Nephron progenitor cell (in vitro differentiated cells): ENCODE results near the gene PAK3.

Experiments
- DNase-seq: peaks from one replicate; pipeline ENCODE4 v3.0.0; 2021
- H3K27ac Mint-ChIP-seq: 2 replicates; pipeline ENCODE4 v1.8.0; 2021; ENCODE audit warnings: mild to moderate bottlenecking, moderate library complexity, mixed read lengths
- H3K27me3 Mint-ChIP-seq: 2 replicates; pipeline ENCODE4 v1.8.0; 2021; ENCODE audit warnings: mild to moderate bottlenecking, low read depth, mixed read lengths; ENCODE audit not compliant: poor library complexity
- H3K36me3 Mint-ChIP-seq: 2 replicates; pipeline ENCODE4 v1.8.0; 2021; ENCODE audit warnings: low read depth, mixed read lengths
- H3K4me1 Mint-ChIP-seq: 2 replicates; pipeline ENCODE4 v1.8.0; 2021; ENCODE audit warnings: mixed read lengths
- H3K4me3 Mint-ChIP-seq: 2 replicates; pipeline ENCODE4 v1.8.0; 2021; ENCODE audit warnings: mild to moderate bottlenecking, moderate library complexity, mixed read lengths
- H3K9me3 Mint-ChIP-seq: 2 replicates; pipeline ENCODE4 v1.8.0; 2021; ENCODE audit warnings: mild to moderate bottlenecking, moderate library complexity, mixed read lengths
- CTCF ChIP-seq: fragments of 200-600 bp; sonication (generic); IDR thresholded peaks from 2 replicates; pipeline ENCODE4 v1.5.0; 2021; ENCODE audit warnings: antibody characterized with exemption

The PAK3 gene

GRCh38 chrX:111123125-111123524, 27.1 kb downstream of the PAK3 start:
- no peaks in the 10 kb centered on the region for H3K9me3 Mint-ChIP-seq
- H3K4me1 Mint-ChIP-seq = no peaks in the 10 kb centered on the region
- no peak for TF ChIP-seq CTCF
- H3K4me3 Mint-ChIP-seq = no peak overlapping the region
- peaks cover 5% of the 10 kb centered on the region for H3K36me3 Mint-ChIP-seq
- H3K27ac Mint-ChIP-seq = no peak overlapping the region
- no peak for DNase-seq
- H3K27me3 Mint-ChIP-seq = no peaks in the 10 kb centered on the region

- Mint-ChIP-seq H3K36me3 (peaks cover 5% of the 10 kb centered on the region), H3K9me3 (no peaks in the 10 kb centered on the region), H3K4me1 (no peaks in the 10 kb centered on the region), H3K27me3 (no peaks in the 10 kb centered on the region), H3K27ac (no peak overlapping the region), H3K4me3 (no peak overlapping the region)
- DNase-seq = no peak
- no peak for TF ChIP-seq CTCF
Measured at GRCh38 chrX:111123606-111124179, 27.7 kb downstream of the PAK3 start.

GRCh38 chrX:111124418-111124817, 28.4 kb downstream of the PAK3 start:
- Mint-ChIP-seq H3K36me3 (peaks cover 5% of the 10 kb centered on the region), H3K27ac (no peak overlapping the region), H3K27me3 (peaks cover 2% of the 10 kb centered on the region), H3K4me3 (no peak overlapping the region), H3K9me3 (no peaks in the 10 kb centered on the region), H3K4me1 (no peaks in the 10 kb centered on the region)
- TF ChIP-seq CTCF = no peak
- DNase-seq = no peak

GRCh38 chrX:111127038-111127437, 31.0 kb downstream of the PAK3 start:
- H3K9me3 Mint-ChIP-seq = no peaks in the 10 kb centered on the region
- H3K4me3 Mint-ChIP-seq = no peak overlapping the region
- H3K36me3 Mint-ChIP-seq = peaks cover 5% of the 10 kb centered on the region
- no peak for TF ChIP-seq CTCF
- no peaks in the 10 kb centered on the region for H3K4me1 Mint-ChIP-seq
- peaks cover 3% of the 10 kb centered on the region for H3K27me3 Mint-ChIP-seq
- no peak for DNase-seq
- H3K27ac Mint-ChIP-seq = no peak overlapping the region

- TF ChIP-seq CTCF = no peak
- Mint-ChIP-seq H3K4me3 (no peak overlapping the region), H3K4me1 (no peaks in the 10 kb centered on the region), H3K27me3 (peaks cover 3% of the 10 kb centered on the region), H3K27ac (no peak overlapping the region), H3K9me3 (no peaks in the 10 kb centered on the region), H3K36me3 (no peaks in the 10 kb centered on the region)
- no peak for DNase-seq
Measured at GRCh38 chrX:111129921-111130320, 33.9 kb downstream of the PAK3 start.

- Mint-ChIP-seq H3K4me3 (no peak overlapping the region), H3K36me3 (no peaks in the 10 kb centered on the region), H3K27ac (no peak overlapping the region), H3K27me3 (peaks cover 3% of the 10 kb centered on the region), H3K4me1 (no peaks in the 10 kb centered on the region), H3K9me3 (no peaks in the 10 kb centered on the region)
- no peak for DNase-seq
- no peak for TF ChIP-seq CTCF
Measured at GRCh38 chrX:111131572-111131971, 35.6 kb downstream of the PAK3 start.
